Measurements from ENCODE around the gene C8G.

DNA sequence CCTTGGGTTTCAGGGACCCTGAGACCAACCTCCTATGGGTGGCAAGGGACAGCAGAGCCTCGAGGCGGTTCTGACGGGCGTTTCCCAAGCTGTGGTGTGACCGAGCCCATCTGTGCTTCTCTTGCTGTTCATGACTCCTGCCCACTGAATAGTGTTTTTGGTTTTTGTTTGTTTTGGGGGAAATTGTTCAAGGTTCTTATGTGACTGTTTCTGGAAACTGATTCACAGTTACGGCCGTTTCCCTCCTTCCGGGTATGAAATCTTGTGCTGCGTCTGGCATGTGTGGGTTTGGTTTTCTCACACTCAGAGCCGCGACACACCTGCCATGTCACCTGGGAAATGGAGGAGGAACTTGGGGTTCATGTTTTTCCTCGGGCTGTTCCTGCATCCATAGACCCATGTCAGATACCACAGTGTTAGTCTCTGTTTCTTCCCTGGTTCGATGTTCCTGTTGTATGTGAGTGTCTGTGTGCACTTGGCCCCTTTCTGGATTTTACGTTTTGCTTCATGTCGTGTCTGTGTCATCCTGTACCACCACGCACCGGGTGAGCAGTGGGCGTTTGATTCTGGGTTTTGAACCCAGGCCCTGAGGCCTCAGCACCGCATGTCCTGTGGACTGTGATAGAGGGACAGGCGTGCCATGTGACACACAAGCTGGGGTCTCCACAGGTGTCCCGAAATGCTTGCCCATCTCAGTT, 29.3 kb upstream of the C8G start:
- TF ChIP-seq POLR2A (IDR thresholded peaks at IDR 0.05; ENCODE audit: low read depth, low read length) (no peak), POLR2AphosphoS5 (IDR thresholded peaks at IDR 0.05; ENCODE audit: low read depth, low read length) (no peak), TAF1 (IDR thresholded peaks at IDR 0.05; ENCODE audit: borderline replicate concordance, low read depth, low read length) (no peak)
